H7 (cell line): ENCODE results near the gene JARID2. TPM values are rescaled to one million over a fixed set of nuclear protein-coding genes. Genes with fewer than 3 reads are reported as not detected.
A peak's percentile ranks its signal among the peaks of the same experiment; 100 is the strongest.

Experiments used
- DNase-seq: peaks from one replicate; pipeline ENCODE4 v3.0.0; 2012
- H3K27me3 ChIP-seq: 2 replicates; pipeline ENCODE4 v1.6.0; 2011; ENCODE audit warnings: mild to moderate bottlenecking, low read length; ENCODE audit not compliant: control insufficient read depth, insufficient read depth
- H3K36me3 ChIP-seq: replicated peaks from 2 replicates; pipeline ENCODE4 v1.5.1; 2011; ENCODE audit warnings: low read length; ENCODE audit not compliant: control insufficient read depth, insufficient read depth
- H3K4me3 ChIP-seq: 2 replicates; pipeline ENCODE4 v1.5.1; 2011; ENCODE audit warnings: low read depth, mild to moderate bottlenecking, control low read depth, low read length, moderate library complexity; ENCODE audit not compliant: insufficient read depth
- total RNA-seq: library from RNA; depleted of rRNA; stranded (reverse); fragments of >200 nt; shearing (Covaris generic); gene quantifications from 2 replicates; pipeline ENCODE4 v1.2.3, GENCODE V29; 2014

The JARID2 gene
- total RNA-seq, 1 experiment from 2014 or later = 95.2 TPM

DNA sequence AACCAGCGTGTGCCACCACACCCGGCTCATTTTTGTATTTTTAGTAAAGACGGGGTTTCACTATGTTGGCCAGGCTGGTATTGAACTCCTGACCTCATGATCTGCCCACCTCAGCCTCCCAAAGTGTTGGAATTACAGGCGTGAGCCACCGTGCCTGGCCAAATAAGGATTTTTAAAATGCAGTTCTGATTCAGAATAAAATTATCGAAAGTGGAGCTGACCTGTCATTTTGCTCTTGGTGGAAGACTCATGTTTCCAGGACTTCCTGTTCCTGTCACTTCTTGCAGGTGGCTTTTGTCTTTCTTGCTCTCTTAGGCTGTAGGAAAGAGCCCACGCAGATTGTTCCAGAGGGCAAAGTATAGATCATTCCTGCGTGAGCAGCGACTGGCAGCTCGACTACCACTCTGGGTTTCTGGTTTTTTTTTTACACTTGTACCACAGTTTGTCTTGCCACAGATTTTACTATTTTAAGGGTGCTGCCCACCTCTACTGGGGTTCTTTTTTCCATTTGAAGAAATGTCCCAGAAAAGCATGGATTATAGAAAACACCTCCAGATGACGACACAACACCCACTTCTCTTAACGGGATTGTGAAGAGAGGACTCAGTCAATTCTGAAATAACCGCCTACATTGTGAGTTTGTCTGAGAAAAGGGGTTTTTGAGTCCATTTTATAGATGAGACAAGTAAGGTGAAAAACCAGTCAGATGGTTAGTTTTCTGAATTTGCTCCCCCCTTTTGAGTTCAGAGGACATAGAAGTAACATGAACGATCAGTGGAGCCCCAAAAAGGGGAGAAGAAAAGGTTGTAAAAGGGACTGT, 7.5 kb downstream of the JARID2 start:
- H3K27me3 ChIP-seq = no peaks in the 10 kb centered on the region
- no peak for DNase-seq
- H3K36me3 ChIP-seq = peaks cover 11% of the 10 kb centered on the region
- H3K4me3 ChIP-seq = no peak overlapping the region

- peaks cover 11% of the 10 kb centered on the region for H3K36me3 ChIP-seq
- H3K4me3 ChIP-seq = no peak overlapping the region
- DNase-seq = peak; percentile 45
- no peaks in the 10 kb centered on the region for H3K27me3 ChIP-seq
Measured at GRCh38 chr6:15254070-15254975, 8.5 kb downstream of the JARID2 start.

- peaks cover 11% of the 10 kb centered on the region for H3K36me3 ChIP-seq
- DNase-seq = no peak
- no peak overlapping the region for H3K4me3 ChIP-seq
- H3K27me3 ChIP-seq = no peaks in the 10 kb centered on the region
Measured at GRCh38 chr6:15255481-15255880, 9.6 kb downstream of the JARID2 start.

- DNase-seq = no peak
- no peaks in the 10 kb centered on the region for H3K27me3 ChIP-seq
- peaks cover 11% of the 10 kb centered on the region for H3K36me3 ChIP-seq
- H3K4me3 ChIP-seq = no peak overlapping the region
Measured at GRCh38 chr6:15255909-15256395, 10.1 kb downstream of the JARID2 start.

DNA sequence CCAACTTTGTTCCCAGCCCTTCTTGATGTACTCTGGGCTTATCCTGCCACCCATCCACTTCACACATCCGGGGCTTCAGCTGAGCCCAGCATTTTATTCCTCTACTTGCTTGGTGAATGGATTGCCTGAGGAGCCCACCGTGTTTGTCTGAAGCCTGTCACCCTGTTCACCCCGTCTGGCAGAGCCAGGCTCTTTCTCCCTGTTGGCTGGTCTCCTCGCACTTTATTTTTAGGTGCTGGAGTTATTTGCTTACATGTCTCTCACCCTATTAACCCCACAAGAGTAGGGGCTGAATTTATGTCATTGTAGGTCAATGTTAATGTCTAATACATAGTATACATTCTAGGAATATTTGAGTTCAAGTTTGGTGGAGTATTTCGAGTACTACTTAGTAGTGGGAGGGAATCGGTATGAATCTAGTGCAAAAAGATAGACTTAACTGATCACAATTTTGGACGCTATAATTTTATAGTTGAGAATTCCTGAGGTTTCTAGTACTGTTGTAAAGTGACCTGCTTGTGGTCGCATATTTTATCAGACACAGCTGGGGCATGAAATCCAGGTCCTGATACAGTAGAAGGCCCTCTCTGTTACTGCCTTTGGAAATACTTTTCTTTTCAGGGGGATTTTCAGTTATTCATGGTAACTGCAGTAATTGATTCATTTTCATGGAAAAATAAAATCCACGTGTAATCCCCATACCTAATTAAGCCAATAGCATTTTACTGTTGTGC, 10.8 kb downstream of the JARID2 start:
- Histone ChIP-seq H3K4me3 (no peak overlapping the region), H3K27me3 (no peaks in the 10 kb centered on the region), H3K36me3 (peaks cover 11% of the 10 kb centered on the region)
- DNase-seq = no peak

DNA sequence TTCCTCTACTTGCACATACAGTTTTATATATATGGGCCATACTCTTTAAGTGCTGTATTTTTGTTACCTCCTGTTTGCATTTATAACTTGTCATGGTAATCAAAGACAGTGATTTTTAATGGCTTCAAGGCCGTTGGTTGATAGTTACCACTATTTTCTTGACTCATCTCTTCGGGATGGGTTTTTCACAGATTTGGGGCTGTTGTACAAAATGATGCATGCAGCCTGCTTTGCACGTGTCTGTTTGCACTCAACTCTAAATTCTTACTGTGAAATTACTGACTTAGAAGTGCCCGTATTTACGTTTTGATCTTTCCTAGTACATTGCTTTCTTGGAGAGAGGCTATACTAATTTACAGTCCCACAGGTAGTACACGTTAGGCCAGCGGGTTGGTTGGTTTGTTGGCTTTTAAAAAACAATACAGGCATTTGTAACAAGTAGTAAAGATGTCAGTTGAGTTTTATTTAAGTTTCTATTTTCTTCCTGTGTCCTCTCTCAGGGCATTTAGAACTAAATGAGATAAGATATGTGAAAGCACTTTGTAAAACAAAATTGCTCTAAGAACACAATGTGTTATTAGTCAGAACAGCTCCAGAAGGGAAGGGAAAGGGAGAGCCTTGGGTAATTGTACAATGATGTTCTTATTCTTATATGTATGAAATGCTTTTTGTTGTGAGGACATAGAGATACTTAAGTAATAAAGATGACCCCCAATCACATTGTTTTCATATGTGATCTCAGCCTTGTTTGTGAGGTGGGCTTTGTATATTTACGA, 11.7 kb downstream of the JARID2 start:
- H3K27me3 ChIP-seq = no peaks in the 10 kb centered on the region
- DNase-seq = no peak
- H3K36me3 ChIP-seq = peaks cover 10% of the 10 kb centered on the region
- H3K4me3 ChIP-seq = no peak overlapping the region

GRCh38 chr6:15259766-15260098, 13.9 kb downstream of the JARID2 start:
- H3K36me3 ChIP-seq = peaks cover 8% of the 10 kb centered on the region
- no peak for DNase-seq
- no peaks in the 10 kb centered on the region for H3K27me3 ChIP-seq
- no peak overlapping the region for H3K4me3 ChIP-seq

DNA sequence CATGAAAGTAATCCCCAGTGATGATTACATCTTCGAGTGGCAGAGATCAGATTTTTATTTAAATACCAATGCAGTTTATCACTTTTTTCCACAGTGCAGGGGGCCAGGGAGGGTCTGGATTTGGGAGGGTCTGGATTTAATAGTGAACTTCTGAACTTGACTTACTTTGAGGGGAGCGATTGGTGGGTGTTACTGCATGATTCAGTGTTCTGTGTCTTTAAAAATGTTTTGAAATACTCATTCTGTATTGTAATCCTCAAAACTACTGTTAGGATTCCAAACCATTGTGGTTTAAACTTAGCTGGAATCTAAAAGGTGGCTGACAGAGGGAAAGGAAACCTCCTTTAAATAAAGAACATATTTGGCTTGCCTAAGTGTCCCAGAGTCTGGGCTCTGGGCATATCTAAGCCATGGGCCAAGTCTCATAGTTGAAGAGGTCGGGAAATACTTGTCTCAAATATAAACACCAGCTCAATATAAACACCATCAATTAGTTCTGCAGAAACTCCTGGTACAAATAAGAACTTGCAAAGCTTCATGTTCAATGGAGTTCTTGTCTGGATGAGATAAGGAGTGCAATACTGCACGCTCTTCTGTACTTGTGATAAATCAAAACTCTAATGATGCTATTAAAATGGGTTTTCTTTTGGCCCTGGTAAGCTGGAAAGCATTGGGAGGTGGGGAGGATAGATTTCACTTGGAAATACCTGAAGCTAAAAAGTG, 14.4 kb downstream of the JARID2 start:
- no peak for DNase-seq
- Histone ChIP-seq H3K36me3 (peaks cover 8% of the 10 kb centered on the region), H3K4me3 (no peak overlapping the region), H3K27me3 (no peaks in the 10 kb centered on the region)

GRCh38 chr6:15263780-15264374, 18.0 kb downstream of the JARID2 start:
- Histone ChIP-seq H3K27me3 (no peaks in the 10 kb centered on the region), H3K4me3 (no peak overlapping the region), H3K36me3 (no peaks in the 10 kb centered on the region; the same call in 1 of the 2 replicates)
- no peak for DNase-seq

DNA sequence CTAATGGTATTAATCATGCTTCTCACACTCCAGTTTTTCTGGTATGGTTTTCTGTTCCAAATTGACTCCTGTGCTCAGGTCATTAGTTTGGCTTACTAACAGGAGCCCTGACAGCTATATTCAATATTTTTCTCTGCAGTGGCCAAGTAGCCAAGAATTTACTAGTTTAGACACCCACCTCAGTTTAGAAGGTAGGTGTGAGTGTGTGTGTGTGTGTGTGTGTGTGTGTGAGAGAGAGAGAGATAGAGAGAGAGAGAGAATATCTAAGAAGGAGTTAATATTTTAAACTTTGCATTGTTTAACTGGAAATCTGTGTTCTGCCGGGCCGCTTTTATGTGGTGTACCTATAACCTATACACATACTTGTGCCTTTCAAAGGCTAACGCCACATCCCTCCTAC, 18.5 kb downstream of the JARID2 start:
- Histone ChIP-seq H3K27me3 (no peaks in the 10 kb centered on the region), H3K36me3 (no peaks in the 10 kb centered on the region; the same call in 1 of the 2 replicates), H3K4me3 (no peak overlapping the region)
- no peak for DNase-seq

- no peak for DNase-seq
- Histone ChIP-seq H3K36me3 (no peaks in the 10 kb centered on the region; the same call in 1 of the 2 replicates), H3K27me3 (no peaks in the 10 kb centered on the region), H3K4me3 (no peak overlapping the region)
Measured at GRCh38 chr6:15264902-15265761, 19.3 kb downstream of the JARID2 start.

- Histone ChIP-seq H3K27me3 (no peaks in the 10 kb centered on the region), H3K4me3 (no peak overlapping the region), H3K36me3 (no peaks in the 10 kb centered on the region; the same call in 1 of the 2 replicates)
- DNase-seq = no peak
Measured at GRCh38 chr6:15265787-15266186, 19.9 kb downstream of the JARID2 start.
